Lung (tissue), 12 donors: ENCODE results near the gene ADAD2. TPM values are rescaled to one million over a fixed set of nuclear protein-coding genes. Genes with fewer than 3 reads are reported as not detected.
"Not testable (repeated sequence)": the region's sequence is repeated elsewhere in the genome, so short reads cannot be mapped to it uniquely, and the experiment has no call there.

Experiments
- ATAC-seq: fragments of 200-7000 bp; cut with Tn5 transposase; one replicate; pipeline ENCODE4 v1.9.1; 2020; ENCODE audit warnings: moderate number of reproducible peaks; ENCODE audit not compliant: insufficient read depth, low FRiP score
- DNase-seq, 3 donors: peaks; one replicate each; pipeline ENCODE4 v3.0.0-alpha.2; 2013 to 2017
- H3K27ac ChIP-seq, 2 donors: one replicate each; pipeline ENCODE4 v1.5.1; 2013; ENCODE audit warnings: mild to moderate bottlenecking in 2 of 2, moderate library complexity in 2 of 2, control low read depth in 1 of 2, inconsistent platforms in 1 of 2, low read depth in 1 of 2, low read length in 1 of 2
- H3K27me3 ChIP-seq, 3 donors: one replicate each; pipeline ENCODE4 v1.5.1; 2013; ENCODE audit warnings: low read length in 2 of 3; ENCODE audit not compliant: control insufficient read depth in 3 of 3, insufficient read depth in 3 of 3
- H3K36me3 ChIP-seq, 4 donors: one replicate each; pipeline ENCODE4 v1.5.1; 2013; ENCODE audit warnings: low read length in 4 of 4, mild to moderate bottlenecking in 1 of 4, moderate library complexity in 1 of 4; ENCODE audit not compliant: control insufficient read depth in 4 of 4, insufficient read depth in 4 of 4
- H3K4me1 ChIP-seq, 5 donors: one replicate each; pipeline ENCODE4 v1.5.1; 2013; ENCODE audit warnings: low read length in 5 of 5, mild to moderate bottlenecking in 2 of 5, moderate library complexity in 1 of 5; ENCODE audit not compliant: control insufficient read depth in 5 of 5, insufficient read depth in 5 of 5
- H3K4me3 ChIP-seq: one replicate; pipeline ENCODE4 v1.5.1; 2013; ENCODE audit warnings: mild to moderate bottlenecking, control low read depth, moderate library complexity
- H3K9ac ChIP-seq, 2 donors: one replicate each; pipeline ENCODE4 v1.5.1; 2013; ENCODE audit warnings: low read length in 2 of 2, control low read depth in 1 of 2; ENCODE audit not compliant: insufficient read depth in 1 of 2
- H3K9me3 ChIP-seq, 4 donors: one replicate each; pipeline ENCODE4 v1.5.1; 2013; ENCODE audit warnings: low read length in 3 of 4, mild to moderate bottlenecking in 1 of 4, moderate library complexity in 1 of 4; ENCODE audit not compliant: control insufficient read depth in 4 of 4, insufficient read depth in 3 of 4
- WGBS, 2 donors: extraction: QIAGEN DNeasy Blood & Tissue Kit; methylation state at CpG; one replicate each; pipeline ENCODE4 v1.1.7; 2013; 5-methylcytosine and 5-hydroxymethylcytosine counted together
- polyA plus RNA-seq, 2 donors: library from polyadenylated mRNA; stranded (reverse); fragments of 200-250 nt; gene quantifications; one replicate each; pipeline ENCODE4 v1.2.1, GENCODE V29; 2013
- total RNA-seq, 2 donors: library from RNA; depleted of rRNA in 1 of 2; stranded (reverse); fragments of >200 nt in 1 of 2; gene quantifications; one replicate each; pipeline ENCODE4 v1.2.1, GENCODE V29; 2014 to 2021
- TF ChIP-seq, protein P1 (sequence below): IDR thresholded peaks from 2 replicates; pipeline ENCODE4 v1.5.1; 2012; ENCODE audit warnings: mild to moderate bottlenecking; ENCODE audit errors: control extremely low read depth, extremely low read depth
- donor health status: control.
- donor health status: control.
- donor health status: Bipolar disorder and iron deficiency.
- donor health status: healthy.
- donor health status: DM: yes; HTN: yes; CAD: no.

Gene ADAD2
- total and polyA plus RNA-seq, 4 donors: 0.06 to 0.83 (median 0.42) TPM

DNA sequence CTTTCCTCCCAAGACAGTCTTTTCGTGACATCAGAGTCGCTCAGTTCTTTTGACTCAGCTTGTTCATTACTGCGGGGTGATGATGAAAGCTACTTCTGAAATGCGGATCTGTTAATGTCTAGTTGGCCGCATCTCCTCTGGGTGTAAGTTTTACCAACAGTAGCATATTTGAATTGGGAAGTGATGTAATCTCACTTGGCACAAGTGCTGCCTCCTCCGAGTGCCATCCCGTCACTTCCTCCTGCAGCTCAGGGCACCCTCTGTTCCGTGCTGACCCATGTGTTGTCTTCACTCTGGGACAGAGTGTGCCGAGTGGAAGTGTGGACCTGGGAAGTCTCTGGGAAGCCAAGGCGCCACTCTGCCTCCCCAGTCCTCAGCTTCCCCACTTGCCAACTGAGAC lies 8.9 kb downstream of the ADAD2 start:
- Histone ChIP-seq H3K27ac (peak overlapping the region in 1 of 2 donors; percentile 15), H3K36me3 (no peaks in the 10 kb centered on the region), H3K9me3 (no peaks in the 10 kb centered on the region), H3K4me1 (peaks cover 0 to 3% (median 0%) of the 10 kb centered on the region in 5 donors), H3K9ac (no peak overlapping the region), H3K27me3 (no peaks in the 10 kb centered on the region), H3K4me3 (no peak overlapping the region)
- TF ChIP-seq, protein P1, sequence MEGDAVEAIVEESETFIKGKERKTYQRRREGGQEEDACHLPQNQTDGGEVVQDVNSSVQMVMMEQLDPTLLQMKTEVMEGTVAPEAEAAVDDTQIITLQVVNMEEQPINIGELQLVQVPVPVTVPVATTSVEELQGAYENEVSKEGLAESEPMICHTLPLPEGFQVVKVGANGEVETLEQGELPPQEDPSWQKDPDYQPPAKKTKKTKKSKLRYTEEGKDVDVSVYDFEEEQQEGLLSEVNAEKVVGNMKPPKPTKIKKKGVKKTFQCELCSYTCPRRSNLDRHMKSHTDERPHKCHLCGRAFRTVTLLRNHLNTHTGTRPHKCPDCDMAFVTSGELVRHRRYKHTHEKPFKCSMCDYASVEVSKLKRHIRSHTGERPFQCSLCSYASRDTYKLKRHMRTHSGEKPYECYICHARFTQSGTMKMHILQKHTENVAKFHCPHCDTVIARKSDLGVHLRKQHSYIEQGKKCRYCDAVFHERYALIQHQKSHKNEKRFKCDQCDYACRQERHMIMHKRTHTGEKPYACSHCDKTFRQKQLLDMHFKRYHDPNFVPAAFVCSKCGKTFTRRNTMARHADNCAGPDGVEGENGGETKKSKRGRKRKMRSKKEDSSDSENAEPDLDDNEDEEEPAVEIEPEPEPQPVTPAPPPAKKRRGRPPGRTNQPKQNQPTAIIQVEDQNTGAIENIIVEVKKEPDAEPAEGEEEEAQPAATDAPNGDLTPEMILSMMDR: no peak
- no peak for ATAC-seq
- DNase-seq: peak in 1 of 3 donors; percentile 2
- 27 to 43% methylated on average over 10 of the region's 10 CpGs for WGBS, 2 donors

DNA sequence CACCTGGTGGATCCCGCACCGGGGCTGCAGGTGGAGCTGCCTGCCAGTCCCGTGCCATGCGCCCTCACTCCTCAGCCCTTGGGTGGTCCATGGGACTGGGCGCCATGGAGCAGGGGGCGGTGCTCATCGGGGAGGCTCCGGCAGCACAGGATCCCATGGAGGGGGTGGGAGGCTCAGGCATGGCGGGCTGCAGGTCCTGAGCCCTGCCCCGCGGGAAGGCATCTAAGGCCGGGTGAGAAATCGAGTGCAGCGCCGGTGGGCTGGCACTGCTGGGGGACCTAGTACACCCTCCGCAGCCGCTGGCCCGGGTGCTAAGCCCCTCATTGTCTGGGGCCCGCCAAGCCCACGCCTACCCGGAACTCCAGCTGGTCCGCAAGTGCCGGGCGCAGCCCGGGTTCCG lies 13.6 kb downstream of the ADAD2 start:
- not testable (repeated sequence) for H3K9me3 ChIP-seq, H3K4me1 ChIP-seq, H3K4me3 ChIP-seq, H3K36me3 ChIP-seq, H3K9ac ChIP-seq, H3K27me3 ChIP-seq, ATAC-seq, H3K27ac ChIP-seq, DNase-seq
- WGBS, 2 donors: 92 to 96% methylated on average over 21 to 26 of the region's 26 CpGs

DNA sequence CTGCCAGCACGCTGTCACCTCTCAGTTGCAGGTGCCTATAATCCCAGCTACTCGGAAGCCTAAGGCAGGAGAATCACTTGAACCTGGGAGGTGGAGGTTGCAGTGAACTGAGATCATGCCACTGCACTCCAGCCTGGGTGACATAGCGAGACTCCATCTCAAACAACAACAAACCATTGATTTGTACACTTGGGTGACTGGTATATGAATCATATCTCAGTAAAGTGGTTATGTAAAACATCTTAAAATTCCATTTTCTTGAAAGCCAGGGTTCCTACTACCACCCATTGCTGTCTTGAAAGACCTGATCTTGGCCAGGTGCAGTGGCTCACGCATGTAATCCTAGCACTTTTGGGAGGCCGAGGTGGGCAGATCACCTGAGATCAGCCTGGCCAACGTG lies 14.2 kb downstream of the ADAD2 start:
- not testable (repeated sequence) for H3K4me3 ChIP-seq, H3K9ac ChIP-seq, H3K9me3 ChIP-seq, H3K27me3 ChIP-seq, H3K27ac ChIP-seq, H3K36me3 ChIP-seq, ATAC-seq, H3K4me1 ChIP-seq, DNase-seq
- 90 to 93% methylated on average over 6 of the region's 6 CpGs for WGBS, 2 donors

DNA sequence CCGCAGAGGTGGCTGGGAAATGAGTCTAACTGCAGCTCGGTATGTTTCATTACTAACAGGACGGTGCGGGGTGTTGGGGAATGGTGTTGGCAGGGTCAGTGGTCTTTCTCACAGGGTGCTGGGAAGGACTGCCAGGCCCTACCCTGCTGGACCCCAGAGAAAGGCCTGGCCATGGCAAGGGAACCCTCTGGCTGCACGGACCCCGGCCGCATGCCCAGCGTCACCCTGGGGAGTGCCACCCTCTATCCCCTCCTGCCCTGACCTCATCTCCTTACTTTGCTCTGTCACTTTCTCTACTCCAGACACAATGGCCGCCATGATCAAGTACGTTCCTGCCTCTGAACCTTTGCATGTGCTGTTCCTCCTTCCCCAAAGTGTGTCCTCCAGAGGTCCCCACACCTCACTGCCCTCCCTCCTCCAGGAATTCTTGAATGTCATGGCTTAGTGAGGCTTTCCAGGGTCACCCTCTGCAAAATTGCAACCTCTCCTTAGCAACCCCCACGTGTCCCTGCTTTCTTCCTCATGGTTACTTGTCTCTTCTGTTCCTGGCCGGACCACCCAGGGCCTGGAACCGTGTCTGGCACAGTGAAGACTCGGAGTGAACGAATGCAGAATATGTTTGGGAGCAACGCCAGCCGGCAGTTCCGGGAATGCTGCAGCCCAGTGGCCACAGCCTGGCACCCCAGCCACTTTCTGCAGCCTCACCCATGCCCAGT lies 15.2 kb downstream of the ADAD2 start:
- TF ChIP-seq, protein P1: no peak
- Histone ChIP-seq H3K4me3 (no peak overlapping the region), H3K27me3 (no peaks in the 10 kb centered on the region), H3K9ac (no peak overlapping the region), H3K9me3 (no peaks in the 10 kb centered on the region), H3K4me1 (no peaks in the 10 kb centered on the region), H3K27ac (no peak overlapping the region), H3K36me3 (no peaks in the 10 kb centered on the region)
- ATAC-seq: no peak
- WGBS, 2 donors: 88 to 92% methylated on average over 18 of the region's 18 CpGs
- DNase-seq: no peak
